ENCODE results near the gene CHRM1.

CHRM1 gene

DNA sequence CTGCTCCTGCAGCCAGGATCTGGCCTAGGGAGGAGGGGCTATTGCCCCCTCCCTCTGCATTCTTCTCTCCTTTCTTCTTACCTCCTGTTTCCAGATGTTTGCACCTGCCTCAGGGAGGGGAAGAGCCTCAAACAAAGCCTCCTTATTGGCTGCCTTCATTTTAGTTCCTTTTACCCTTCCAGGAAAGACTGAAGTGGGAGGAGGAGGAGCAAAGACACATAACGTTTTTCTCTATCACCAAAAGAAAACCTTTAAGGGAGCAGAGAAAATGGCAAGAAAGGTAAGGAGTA lies 13.3 kb upstream of the CHRM1 start:
- H2BK12ac ChIP-seq (ENCODE audit: low read length in 2 of 2) = no peak overlapping the region
- no peak overlapping the region for H3K23ac ChIP-seq (ENCODE audit: low read length in 2 of 2)
- no peak overlapping the region for H2BK15ac ChIP-seq (ENCODE audit: low read depth, poor library complexity, severe bottlenecking)
- no peak overlapping the region for H3K18ac ChIP-seq (ENCODE audit: low read depth in 1 of 2, low read length in 2 of 2)
- no CpG with 5 or more reads among the region's 1 CpG for WGBS
- H3K4me1 ChIP-seq (ENCODE audit: control insufficient read depth, insufficient read depth, low read depth, low read length) = peaks cover 2% of the 10 kb centered on the region
- no peak overlapping the region for H3K4me2 ChIP-seq (ENCODE audit: low read length, poor library complexity, severe bottlenecking)
- no peak overlapping the region for H2BK5ac ChIP-seq (ENCODE audit: low read depth, low read length, poor library complexity, severe bottlenecking)
- no peak overlapping the region for H2AFZ ChIP-seq (ENCODE audit: low read depth, low read length)
- H4K8ac ChIP-seq (ENCODE audit: low read length) = no peak overlapping the region
- H3K27me3 ChIP-seq (ENCODE audit: control insufficient read depth in 1 of 2, insufficient read depth in 1 of 2, low read length in 2 of 2) = peaks cover 22 to 28% of the 10 kb centered on the region in 2 experiments
- H3K36me3 ChIP-seq (ENCODE audit: control insufficient read depth in 1 of 2, insufficient read depth in 2 of 2, low read depth in 1 of 2, low read length in 2 of 2) = no peaks in the 10 kb centered on the region
- no peak overlapping the region for H3K27ac ChIP-seq (ENCODE audit: low read length, poor library complexity, severe bottlenecking)
- H3K79me1 ChIP-seq (replicated peaks; ENCODE audit: low read length, poor library complexity, severe bottlenecking) = no peaks in the 10 kb centered on the region
- H3K14ac ChIP-seq (ENCODE audit: low read length in 2 of 2) = no peak overlapping the region
- DNase-seq = no peak
- H3K4me3 ChIP-seq (ENCODE audit: insufficient read depth in 1 of 2, low read depth in 1 of 2, low read length in 2 of 2) = no peak overlapping the region
- H3K9ac ChIP-seq (ENCODE audit: low read length) = no peak overlapping the region
- H3K4ac ChIP-seq (ENCODE audit: low read depth in 1 of 2, low read length in 2 of 2) = no peak overlapping the region
- H4K91ac ChIP-seq (ENCODE audit: low read length) = no peak overlapping the region
- no peaks in the 10 kb centered on the region for H3K9me3 ChIP-seq (ENCODE audit: control insufficient read depth, low read length)
- H2BK120ac ChIP-seq (ENCODE audit: low read depth, low read length) = no peak overlapping the region
- H2AK5ac ChIP-seq (ENCODE audit: low read length, severe bottlenecking) = no peak overlapping the region

DNA sequence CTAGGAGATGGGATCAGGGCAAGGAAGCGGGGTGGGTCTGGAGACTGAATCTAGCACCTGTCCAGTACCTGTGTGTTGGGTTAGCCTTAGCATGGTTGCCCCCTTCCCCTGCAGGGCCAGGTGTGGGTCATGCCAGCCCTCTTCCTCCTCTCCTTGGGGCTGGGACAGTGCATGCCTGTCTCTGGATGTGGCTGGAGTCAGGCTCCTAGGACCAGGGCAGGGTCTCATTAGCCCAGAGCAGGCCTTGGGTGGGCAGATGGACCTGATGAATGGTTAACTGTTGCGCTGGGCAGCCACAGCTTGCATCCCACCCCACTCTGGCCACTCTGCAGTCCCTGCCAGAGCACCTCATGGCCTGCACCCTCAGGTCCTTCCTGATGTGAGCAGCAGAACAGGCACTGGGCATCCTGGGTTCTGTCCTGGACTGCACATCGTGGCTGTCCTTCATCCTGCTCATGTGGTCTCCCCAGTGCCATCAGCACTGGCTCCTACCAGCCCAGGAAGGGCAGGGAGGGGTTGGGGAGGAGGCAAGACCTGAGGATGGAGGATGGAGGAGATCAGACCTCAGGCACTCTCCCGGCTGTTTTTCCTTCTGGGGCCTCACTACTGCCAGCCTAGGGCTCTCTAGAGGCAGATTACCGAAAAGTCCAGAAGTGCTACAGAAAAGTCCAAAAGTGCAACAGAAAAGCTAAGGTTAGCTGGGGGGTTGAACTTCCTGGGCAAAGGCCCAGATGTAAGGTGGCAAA lies 12.8 kb upstream of the CHRM1 start:
- H3K18ac ChIP-seq (ENCODE audit: low read depth in 1 of 2, low read length in 2 of 2) = no peak overlapping the region
- H4K8ac ChIP-seq (ENCODE audit: low read length) = no peak overlapping the region
- no peaks in the 10 kb centered on the region for H3K79me1 ChIP-seq (replicated peaks; ENCODE audit: low read length, poor library complexity, severe bottlenecking)
- no peak overlapping the region for H2BK15ac ChIP-seq (ENCODE audit: low read depth, poor library complexity, severe bottlenecking)
- H3K23ac ChIP-seq (ENCODE audit: low read length in 2 of 2) = no peak overlapping the region
- H2BK120ac ChIP-seq (ENCODE audit: low read depth, low read length) = no peak overlapping the region
- H3K4me1 ChIP-seq (ENCODE audit: control insufficient read depth, insufficient read depth, low read depth, low read length) = peaks cover 2% of the 10 kb centered on the region
- H2BK5ac ChIP-seq (ENCODE audit: low read depth, low read length, poor library complexity, severe bottlenecking) = no peak overlapping the region
- 76% methylated on average over 4 of the region's 5 CpGs for WGBS
- H3K27me3 ChIP-seq (ENCODE audit: control insufficient read depth in 1 of 2, insufficient read depth in 1 of 2, low read length in 2 of 2) = peaks cover 27 to 33% of the 10 kb centered on the region in 2 experiments
- DNase-seq = no peak
- H3K14ac ChIP-seq (ENCODE audit: low read length in 2 of 2) = no peak overlapping the region
- no peak overlapping the region for H2AK5ac ChIP-seq (ENCODE audit: low read length, severe bottlenecking)
- no peak overlapping the region for H2AFZ ChIP-seq (ENCODE audit: low read depth, low read length)
- H2BK12ac ChIP-seq (ENCODE audit: low read length in 2 of 2) = no peak overlapping the region
- no peaks in the 10 kb centered on the region for H3K9me3 ChIP-seq (ENCODE audit: control insufficient read depth, low read length)
- no peak overlapping the region for H3K27ac ChIP-seq (ENCODE audit: low read length, poor library complexity, severe bottlenecking)
- no peak overlapping the region for H3K4me3 ChIP-seq (ENCODE audit: insufficient read depth in 1 of 2, low read depth in 1 of 2, low read length in 2 of 2)
- H3K4me2 ChIP-seq (ENCODE audit: low read length, poor library complexity, severe bottlenecking) = no peak overlapping the region
- H3K9ac ChIP-seq (ENCODE audit: low read length) = no peak overlapping the region
- no peak overlapping the region for H4K91ac ChIP-seq (ENCODE audit: low read length)
- H3K4ac ChIP-seq (ENCODE audit: low read depth in 1 of 2, low read length in 2 of 2) = no peak overlapping the region
- H3K36me3 ChIP-seq (ENCODE audit: control insufficient read depth in 1 of 2, insufficient read depth in 2 of 2, low read depth in 1 of 2, low read length in 2 of 2) = no peaks in the 10 kb centered on the region

DNA sequence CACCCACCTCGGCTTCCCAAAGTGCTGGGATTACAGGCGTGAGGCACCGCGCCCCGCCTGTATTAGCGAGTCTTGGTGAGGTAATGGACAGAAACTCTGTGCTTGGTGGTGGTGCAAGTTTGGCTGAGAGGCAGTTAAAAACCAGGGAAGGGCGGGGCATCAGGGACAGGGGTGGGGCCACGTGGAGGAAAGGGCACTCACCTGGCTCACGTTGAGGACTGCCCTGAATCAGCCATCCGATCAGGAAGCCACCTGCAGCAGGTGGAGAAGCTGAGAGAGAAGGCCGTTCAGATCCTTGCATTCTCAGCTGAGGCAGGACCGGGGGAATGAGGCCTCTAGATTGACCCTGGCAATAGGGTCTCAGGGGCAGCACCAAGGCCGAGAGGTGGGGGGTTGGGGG lies 12.1 kb upstream of the CHRM1 start:
- Histone ChIP-seq H4K8ac (ENCODE audit: low read length) (no peak overlapping the region), H3K4me1 (ENCODE audit: control insufficient read depth, insufficient read depth, low read depth, low read length) (peaks cover 2% of the 10 kb centered on the region), H3K9me3 (ENCODE audit: control insufficient read depth, low read length) (no peaks in the 10 kb centered on the region), H3K18ac (ENCODE audit: low read depth in 1 of 2, low read length in 2 of 2) (no peak overlapping the region), H2AK5ac (ENCODE audit: low read length, severe bottlenecking) (no peak overlapping the region), H3K36me3 (ENCODE audit: control insufficient read depth in 1 of 2, insufficient read depth in 2 of 2, low read depth in 1 of 2, low read length in 2 of 2) (no peaks in the 10 kb centered on the region), H2BK5ac (ENCODE audit: low read depth, low read length, poor library complexity, severe bottlenecking) (no peak overlapping the region), H2AFZ (ENCODE audit: low read depth, low read length) (no peak overlapping the region), H3K9ac (ENCODE audit: low read length) (no peak overlapping the region), H3K14ac (ENCODE audit: low read length in 2 of 2) (no peak overlapping the region), H3K23ac (ENCODE audit: low read length in 2 of 2) (no peak overlapping the region), H4K91ac (ENCODE audit: low read length) (no peak overlapping the region), H3K4ac (ENCODE audit: low read depth in 1 of 2, low read length in 2 of 2) (no peak overlapping the region), H2BK120ac (ENCODE audit: low read depth, low read length) (no peak overlapping the region), H3K79me1 (replicated peaks; ENCODE audit: low read length, poor library complexity, severe bottlenecking) (no peaks in the 10 kb centered on the region), H3K27me3 (ENCODE audit: control insufficient read depth in 1 of 2, insufficient read depth in 1 of 2, low read length in 2 of 2) (peaks cover 33 to 39% of the 10 kb centered on the region in 2 experiments), H3K4me3 (ENCODE audit: insufficient read depth in 1 of 2, low read depth in 1 of 2, low read length in 2 of 2) (no peak overlapping the region), H2BK12ac (ENCODE audit: low read length in 2 of 2) (no peak overlapping the region), H3K27ac (ENCODE audit: low read length, poor library complexity, severe bottlenecking) (no peak overlapping the region), H3K4me2 (ENCODE audit: low read length, poor library complexity, severe bottlenecking) (no peak overlapping the region), H2BK15ac (ENCODE audit: low read depth, poor library complexity, severe bottlenecking) (no peak overlapping the region)
- WGBS = 76% methylated on average over 13 of the region's 13 CpGs
- DNase-seq = no peak

DNA sequence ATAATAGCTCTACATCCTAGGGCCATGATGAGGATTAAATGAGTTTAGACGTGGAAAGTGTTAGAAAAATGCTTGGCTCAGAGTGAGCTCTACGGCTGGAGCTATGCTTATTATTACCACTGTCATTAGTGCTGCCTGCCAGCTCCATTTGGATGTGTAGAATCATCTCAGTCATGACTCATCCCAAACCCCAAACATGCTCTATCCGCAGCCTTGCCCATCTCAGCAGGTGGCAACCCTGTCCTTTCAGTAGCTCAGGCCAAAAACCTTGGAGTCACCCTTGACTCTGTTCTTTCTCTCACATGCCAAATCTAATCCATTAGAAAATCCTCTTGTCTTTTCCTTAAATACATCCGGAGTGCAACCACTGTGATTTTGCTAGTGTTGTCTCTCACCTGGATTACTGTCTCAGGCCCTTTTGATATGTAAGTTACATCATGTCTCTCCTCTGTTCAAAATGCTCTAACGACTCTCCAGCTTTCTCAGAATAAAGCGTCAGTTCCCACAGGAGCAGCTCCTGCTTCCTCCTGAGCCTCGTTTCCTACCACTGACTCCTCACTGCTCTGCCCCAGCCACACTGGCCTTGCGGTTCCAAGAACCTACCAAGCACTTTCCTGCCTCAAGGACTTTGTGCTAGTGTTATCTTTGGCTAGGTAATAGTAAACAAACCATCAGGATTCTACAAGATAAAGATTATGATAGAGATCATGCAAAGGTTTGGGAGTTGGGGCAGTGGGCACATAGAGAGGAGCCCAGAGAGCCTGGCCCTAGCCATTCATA lies 10.5 kb upstream of the CHRM1 start:
- no peaks in the 10 kb centered on the region for H3K79me1 ChIP-seq (replicated peaks; ENCODE audit: low read length, poor library complexity, severe bottlenecking)
- no peak overlapping the region for H3K27ac ChIP-seq (ENCODE audit: low read length, poor library complexity, severe bottlenecking)
- no peak overlapping the region for H3K14ac ChIP-seq (ENCODE audit: low read length in 2 of 2)
- H3K4ac ChIP-seq (ENCODE audit: low read depth in 1 of 2, low read length in 2 of 2) = no peak overlapping the region
- no peak overlapping the region for H4K91ac ChIP-seq (ENCODE audit: low read length)
- no peak overlapping the region for H2AFZ ChIP-seq (ENCODE audit: low read depth, low read length)
- no peak overlapping the region for H3K4me3 ChIP-seq (ENCODE audit: insufficient read depth in 1 of 2, low read depth in 1 of 2, low read length in 2 of 2)
- H3K36me3 ChIP-seq (ENCODE audit: control insufficient read depth in 1 of 2, insufficient read depth in 2 of 2, low read depth in 1 of 2, low read length in 2 of 2) = no peaks in the 10 kb centered on the region
- H3K18ac ChIP-seq (ENCODE audit: low read depth in 1 of 2, low read length in 2 of 2) = no peak overlapping the region
- no peak overlapping the region for H2BK120ac ChIP-seq (ENCODE audit: low read depth, low read length)
- H3K23ac ChIP-seq (ENCODE audit: low read length in 2 of 2) = no peak overlapping the region
- H3K27me3 ChIP-seq (ENCODE audit: control insufficient read depth in 1 of 2, insufficient read depth in 1 of 2, low read length in 2 of 2) = peaks cover 49 to 55% of the 10 kb centered on the region in 2 experiments
- H2AK5ac ChIP-seq (ENCODE audit: low read length, severe bottlenecking) = no peak overlapping the region
- WGBS = 64% methylated on average over 8 of the region's 8 CpGs
- no peak overlapping the region for H4K8ac ChIP-seq (ENCODE audit: low read length)
- H2BK12ac ChIP-seq (ENCODE audit: low read length in 2 of 2) = no peak overlapping the region
- H2BK5ac ChIP-seq (ENCODE audit: low read depth, low read length, poor library complexity, severe bottlenecking) = no peak overlapping the region
- DNase-seq = no peak
- H3K4me2 ChIP-seq (ENCODE audit: low read length, poor library complexity, severe bottlenecking) = no peak overlapping the region
- no peak overlapping the region for H2BK15ac ChIP-seq (ENCODE audit: low read depth, poor library complexity, severe bottlenecking)
- H3K4me1 ChIP-seq (ENCODE audit: control insufficient read depth, insufficient read depth, low read depth, low read length) = peaks cover 5% of the 10 kb centered on the region
- H3K9me3 ChIP-seq (ENCODE audit: control insufficient read depth, low read length) = no peaks in the 10 kb centered on the region
- no peak overlapping the region for H3K9ac ChIP-seq (ENCODE audit: low read length)

All from mesenchymal stem cell (in vitro differentiated cells and primary cell).